K562 treated with DMSO at 1 percent for 12 hours (cell line): ENCODE data around the gene SLC35F4. TPM values are rescaled to one million over a fixed set of nuclear protein-coding genes. Genes with fewer than 3 reads are reported as not detected.

Experiments used
- total RNA-seq: library from RNA; unstranded; fragments of 300-600 nt; gene quantifications from 2 replicates; pipeline ENCODE4 v1.2.3, GENCODE V29; 2022; ENCODE audit not compliant: insufficient read depth

SLC35F4 gene
- not detected in 2 replicates for total RNA-seq

DNA sequence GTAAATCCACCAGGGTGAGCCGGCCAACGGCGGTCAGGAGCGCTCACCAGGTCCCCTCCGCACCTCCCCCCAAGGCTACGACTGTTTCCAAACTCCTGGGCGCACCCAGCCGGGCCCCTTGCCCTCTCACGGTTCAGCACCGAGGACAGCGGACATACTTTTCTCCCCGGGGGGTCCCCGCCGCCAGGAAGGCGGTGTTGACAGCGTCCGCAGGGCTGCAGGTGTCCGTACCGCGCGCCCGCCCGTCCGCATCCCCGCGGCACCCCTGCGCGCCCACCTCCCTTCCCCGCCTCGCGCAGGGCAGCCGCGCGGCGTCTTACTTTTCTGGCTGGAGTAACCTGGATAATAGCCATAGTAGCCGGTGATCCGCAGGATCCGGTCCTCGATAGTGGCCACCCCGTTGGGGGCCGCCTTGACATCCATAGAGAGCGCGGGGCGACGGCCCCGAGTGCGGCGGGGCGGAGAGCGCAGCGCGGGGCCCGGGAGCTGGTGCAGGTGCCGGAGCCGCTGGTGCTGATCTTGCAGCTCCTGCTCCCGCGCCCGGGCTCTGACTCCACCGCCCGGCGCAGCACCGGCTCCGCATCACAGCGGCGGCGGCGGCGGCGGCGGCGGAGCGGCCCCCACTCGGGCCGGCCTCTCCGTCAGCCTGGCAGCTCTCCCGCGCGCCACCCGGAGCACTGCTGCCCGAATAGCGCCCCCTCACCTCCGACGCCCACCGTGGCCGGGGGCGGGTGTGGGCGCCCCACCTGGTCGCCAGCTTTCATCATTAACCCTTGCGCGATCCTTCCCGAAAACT lies at the start of gene SLC35F4:
Gene SLC35F4, minus strand, starts transcription at position 690 of the 796 bp plus-strand sequence.

